Smooth muscle cell (in vitro differentiated cells): ENCODE measurements around the gene APBA2. TPM values are rescaled to one million over a fixed set of nuclear protein-coding genes. Genes with fewer than 3 reads are reported as not detected.
A peak's percentile ranks its signal among the peaks of the same experiment; 100 is the strongest.

Experiments used
- DNase-seq: peaks from one replicate; lab custom pipeline; 2025; ENCODE audit not compliant: unreplicated experiment; lab: John Stamatoyannopoulos, UW
- H2AFZ ChIP-seq: fragments of 200-600 bp; sonication (generic); 2 replicates; pipeline ENCODE4 v1.6.0; 2016; ENCODE audit warnings: antibody characterized with exemption, low read depth, mild to moderate bottlenecking
- H3F3A ChIP-seq: fragments of 200-600 bp; sonication (generic); 2 replicates; pipeline ENCODE4 v1.6.0; 2017; ENCODE audit warnings: antibody characterized with exemption, low read depth
- H3K27ac ChIP-seq: fragments of 200-600 bp; sonication (generic); 2 replicates; pipeline ENCODE4 v1.5.1; 2016; ENCODE audit warnings: low read depth, mild to moderate bottlenecking
- H3K27me3 ChIP-seq: fragments of 200-600 bp; sonication (generic); 2 replicates; pipeline ENCODE4 v1.6.1; 2016; ENCODE audit warnings: low read depth, mild to moderate bottlenecking
- H3K36me3 ChIP-seq: fragments of 200-600 bp; sonication (generic); 2 replicates; pipeline ENCODE4 v1.5.1; 2016; ENCODE audit warnings: low read depth
- H3K4me1 ChIP-seq: fragments of 200-600 bp; sonication (generic); 2 replicates; pipeline ENCODE4 v1.5.1; 2016; ENCODE audit warnings: low read depth
- H3K4me2 ChIP-seq: fragments of 200-600 bp; sonication (generic); 2 replicates; pipeline ENCODE4 v1.6.0; 2016; ENCODE audit warnings: mild to moderate bottlenecking
- H3K4me3 ChIP-seq: fragments of 200-600 bp; sonication (generic); 2 replicates; pipeline ENCODE4 v1.5.1; 2016; ENCODE audit warnings: mild to moderate bottlenecking
- H3K79me2 ChIP-seq: fragments of 200-600 bp; sonication (generic); 2 replicates; pipeline ENCODE4 v1.6.0; 2016; ENCODE audit warnings: low read depth, mild to moderate bottlenecking
- H3K9ac ChIP-seq: fragments of 200-600 bp; sonication (generic); 2 replicates; pipeline ENCODE4 v1.6.0; 2016; ENCODE audit warnings: low read depth
- H3K9me3 ChIP-seq: fragments of 200-600 bp; sonication (generic); replicated peaks from 2 replicates; pipeline ENCODE4 v1.5.1; 2016; ENCODE audit warnings: low read depth
- H4K20me1 ChIP-seq: fragments of 200-600 bp; sonication (generic); 2 replicates; pipeline ENCODE4 v1.6.0; 2016; ENCODE audit warnings: low read depth
- WGBS: methylation state at CpG from one replicate; pipeline ENCODE4 v1.1.7; 2016; ENCODE audit warnings: low lambda C conversion rate; 5-methylcytosine and 5-hydroxymethylcytosine counted together
- polyA plus RNA-seq: library from polyadenylated mRNA; unstranded; fragments of >200 nt; fragmentation: Nextera tagmentation; extraction: Ambion mirVana; gene quantifications from 2 replicates; pipeline ENCODE4 v1.2.1, GENCODE V29; 2016
- total RNA-seq: library from RNA; depleted of rRNA; stranded (reverse); fragments of >200 nt; gene quantifications from 2 replicates; pipeline ENCODE4 v1.2.3, GENCODE V29; 2014
- TF ChIP-seq, protein P1 (sequence below): fragments of 200-600 bp; sonication (generic); IDR thresholded peaks from 2 replicates; pipeline ENCODE4 v1.5.1; 2017; ENCODE audit warnings: borderline replicate concordance, mild to moderate bottlenecking, antibody characterized with exemption; ENCODE audit not compliant: insufficient read depth, poor library complexity, severe bottlenecking

Gene APBA2
- total and polyA plus RNA-seq, 2 experiments from 2014 or later: 10.2 to 14.9 TPM

DNA sequence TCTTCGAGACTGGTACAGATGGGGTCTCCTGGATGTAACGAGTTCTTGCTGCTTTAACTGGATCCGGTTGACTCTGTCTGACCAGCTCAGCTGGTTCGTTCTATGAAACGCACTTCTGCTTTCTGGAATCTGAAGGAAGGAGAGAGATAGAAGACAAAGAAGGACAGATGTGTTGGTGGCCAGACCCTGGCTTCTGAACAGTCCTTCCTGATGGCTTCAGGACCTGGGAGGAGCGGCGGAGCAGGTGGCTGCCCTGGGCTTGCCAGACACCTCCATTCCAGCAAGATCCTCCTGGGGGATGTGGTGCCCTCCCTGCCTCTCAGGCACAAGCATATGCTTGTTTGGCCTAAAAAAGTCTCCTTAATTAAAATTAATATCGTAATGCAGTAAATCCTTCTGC, 99.9 kb downstream of the APBA2 start:
- Histone ChIP-seq H2AFZ (no peak overlapping the region), H3K27ac (peak overlapping the region; percentile 27)
- WGBS: 88% methylated on average over 8 of the region's 8 CpGs

DNA sequence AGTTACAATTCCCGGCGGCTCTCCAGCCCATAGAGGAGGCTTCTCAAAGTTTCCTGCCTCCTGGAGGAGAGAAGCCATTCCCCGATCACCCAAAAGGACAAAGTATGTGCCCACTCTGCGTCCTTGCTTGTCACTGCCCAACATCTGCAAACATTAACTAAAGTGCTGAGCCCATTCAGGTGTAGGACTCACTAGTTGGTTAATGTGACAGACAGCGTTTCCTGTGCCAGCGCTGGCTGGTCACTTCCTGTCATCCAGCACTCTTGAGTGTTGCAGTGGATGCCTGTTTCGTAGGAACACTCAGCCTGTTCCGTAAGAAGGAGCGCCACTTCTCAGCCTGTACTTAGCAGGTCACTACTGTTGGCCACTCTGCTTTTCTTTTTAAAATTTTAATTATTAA, 100.3 kb downstream of the APBA2 start:
- 96% methylated on average over 9 of the region's 9 CpGs for WGBS
- DNase-seq: no peak

More for the DNA sequence above, 99.9 kb downstream of the APBA2 start:
- no peak overlapping the region for H3K4me3 ChIP-seq
- H3K9ac ChIP-seq: no peak overlapping the region
- H3K27me3 ChIP-seq: no peaks in the 10 kb centered on the region
- H3K36me3 ChIP-seq: no peaks in the 10 kb centered on the region
- H3F3A ChIP-seq: no peaks in the 10 kb centered on the region
- H3K79me2 ChIP-seq: no peaks in the 10 kb centered on the region
- H3K4me2 ChIP-seq: no peak overlapping the region
- H4K20me1 ChIP-seq: no peaks in the 10 kb centered on the region
- TF ChIP-seq, protein P1, sequence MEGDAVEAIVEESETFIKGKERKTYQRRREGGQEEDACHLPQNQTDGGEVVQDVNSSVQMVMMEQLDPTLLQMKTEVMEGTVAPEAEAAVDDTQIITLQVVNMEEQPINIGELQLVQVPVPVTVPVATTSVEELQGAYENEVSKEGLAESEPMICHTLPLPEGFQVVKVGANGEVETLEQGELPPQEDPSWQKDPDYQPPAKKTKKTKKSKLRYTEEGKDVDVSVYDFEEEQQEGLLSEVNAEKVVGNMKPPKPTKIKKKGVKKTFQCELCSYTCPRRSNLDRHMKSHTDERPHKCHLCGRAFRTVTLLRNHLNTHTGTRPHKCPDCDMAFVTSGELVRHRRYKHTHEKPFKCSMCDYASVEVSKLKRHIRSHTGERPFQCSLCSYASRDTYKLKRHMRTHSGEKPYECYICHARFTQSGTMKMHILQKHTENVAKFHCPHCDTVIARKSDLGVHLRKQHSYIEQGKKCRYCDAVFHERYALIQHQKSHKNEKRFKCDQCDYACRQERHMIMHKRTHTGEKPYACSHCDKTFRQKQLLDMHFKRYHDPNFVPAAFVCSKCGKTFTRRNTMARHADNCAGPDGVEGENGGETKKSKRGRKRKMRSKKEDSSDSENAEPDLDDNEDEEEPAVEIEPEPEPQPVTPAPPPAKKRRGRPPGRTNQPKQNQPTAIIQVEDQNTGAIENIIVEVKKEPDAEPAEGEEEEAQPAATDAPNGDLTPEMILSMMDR: no peak
- H3K4me1 ChIP-seq: peaks cover 9% of the 10 kb centered on the region
- DNase-seq: no peak
- H3K9me3 ChIP-seq: no peaks in the 10 kb centered on the region

DNA sequence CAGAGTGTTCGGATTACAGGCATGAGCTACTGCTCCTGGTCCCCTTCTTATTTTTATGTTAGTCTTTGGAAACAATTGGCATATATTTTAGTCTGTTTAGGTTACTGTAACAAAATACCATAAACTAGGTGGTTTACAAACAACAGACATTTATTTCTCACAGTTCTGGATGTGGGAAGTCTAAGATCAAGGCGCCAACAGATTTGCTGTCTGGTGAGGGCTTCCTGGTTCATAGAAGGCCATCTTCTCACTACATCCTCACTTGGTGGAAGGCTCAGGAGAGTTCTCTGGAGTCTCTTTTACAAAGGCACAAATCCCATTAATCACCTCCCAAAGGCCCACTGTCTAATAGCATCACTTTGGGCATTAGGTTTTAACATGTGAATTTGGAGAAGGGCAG, 101.0 kb downstream of the APBA2 start:
- Histone ChIP-seq H3K4me3 (no peak overlapping the region), H3K4me1 (peaks cover 9% of the 10 kb centered on the region), H3F3A (no peaks in the 10 kb centered on the region), H3K9ac (no peak overlapping the region), H2AFZ (no peak overlapping the region), H3K9me3 (no peaks in the 10 kb centered on the region), H3K36me3 (no peaks in the 10 kb centered on the region), H3K4me2 (no peak overlapping the region), H3K27me3 (no peaks in the 10 kb centered on the region), H4K20me1 (no peaks in the 10 kb centered on the region), H3K27ac (no peak overlapping the region), H3K79me2 (no peaks in the 10 kb centered on the region)
- 94% methylated on average over 2 of the region's 2 CpGs for WGBS
- no peak for DNase-seq
- TF ChIP-seq, protein P1: no peak

More for the DNA sequence above, 100.3 kb downstream of the APBA2 start:
- TF ChIP-seq, protein P1: no peak
- Histone ChIP-seq H3K36me3 (no peaks in the 10 kb centered on the region), H3K4me3 (no peak overlapping the region), H3K27ac (no peak overlapping the region), H3K79me2 (no peaks in the 10 kb centered on the region), H3K4me1 (peaks cover 9% of the 10 kb centered on the region), H3K4me2 (no peak overlapping the region), H3K9me3 (no peaks in the 10 kb centered on the region), H4K20me1 (no peaks in the 10 kb centered on the region), H3K27me3 (no peaks in the 10 kb centered on the region), H3F3A (no peaks in the 10 kb centered on the region), H3K9ac (no peak overlapping the region), H2AFZ (no peak overlapping the region)

DNA sequence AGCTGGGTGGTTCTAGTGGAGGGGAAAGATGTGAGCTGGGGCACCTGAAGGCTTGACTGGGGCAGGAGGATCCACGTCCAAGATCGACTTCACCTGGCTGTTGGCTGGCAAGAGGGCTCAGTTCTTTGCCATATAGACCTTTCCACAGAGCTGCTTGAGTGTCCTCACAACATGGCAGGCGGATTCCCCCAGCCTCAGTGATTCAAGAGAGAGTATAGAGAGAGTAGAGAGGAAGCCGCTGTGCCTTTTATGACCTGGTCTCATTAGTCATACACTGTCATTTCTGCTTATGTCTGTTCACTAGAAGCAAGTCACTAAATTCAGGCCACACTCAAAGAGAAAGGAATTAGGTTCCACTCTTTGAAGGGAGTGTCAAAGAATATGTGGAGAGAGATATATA, 101.6 kb downstream of the APBA2 start:
- H4K20me1 ChIP-seq: no peaks in the 10 kb centered on the region
- H3K79me2 ChIP-seq: no peaks in the 10 kb centered on the region
- no peak overlapping the region for H3K4me3 ChIP-seq
- no peak overlapping the region for H3K9ac ChIP-seq
- no peak for DNase-seq
- 95% methylated on average over 4 of the region's 4 CpGs for WGBS
- H2AFZ ChIP-seq: no peak overlapping the region
- no peak overlapping the region for H3K4me2 ChIP-seq
- peaks cover 9% of the 10 kb centered on the region for H3K4me1 ChIP-seq
- no peaks in the 10 kb centered on the region for H3K27me3 ChIP-seq
- no peaks in the 10 kb centered on the region for H3F3A ChIP-seq
- TF ChIP-seq, protein P1: no peak
- no peaks in the 10 kb centered on the region for H3K36me3 ChIP-seq
- H3K9me3 ChIP-seq: no peaks in the 10 kb centered on the region
- no peak overlapping the region for H3K27ac ChIP-seq
